Tibial nerve (tissue), 4 donors: Measurements from ENCODE around the gene PRKAG2.

Experiments
- CTCF ChIP-seq, 5 experiments: fragments of 200-600 bp in 3 of 5; fragments of 450-650 bp in 2 of 5; sonication (generic) in 3 of 5; IDR thresholded peaks; one replicate each; pipeline ENCODE4 v1.5.1; 2016 to 2019; ENCODE audit warnings: antibody characterized with exemption in 5 of 5, mild to moderate bottlenecking in 3 of 5, moderate library complexity in 2 of 5
- EP300 ChIP-seq, 2 donors: sonication (generic); formaldehyde crosslinking; IDR thresholded peaks; one replicate each; pipeline ENCODE4 v1.6.1; 2017; ENCODE audit warnings: antibody characterized with exemption in 2 of 2, mild to moderate bottlenecking in 1 of 2
- POLR2A ChIP-seq, 2 donors: fragments of 450-650 bp; IDR thresholded peaks; one replicate each; pipeline ENCODE4 v1.6.1; 2017; ENCODE audit warnings: antibody characterized with exemption in 2 of 2, mild to moderate bottlenecking in 2 of 2, moderate library complexity in 2 of 2

- TF ChIP-seq POLR2A (IDR thresholded peaks at IDR 0.05) (no peak), CTCF (IDR thresholded peaks at IDR 0.05) (no peak), EP300 (IDR thresholded peaks at IDR 0.05) (no peak)
These were observed 31.3 kb downstream of the PRKAG2 start for GRCh38 chr7:151845412-151846205.
